OCI-M1 (cell line): ENCODE data around the gene MRPL14.

Source experiments
- DNase-seq: peaks from one replicate; lab custom pipeline; 2025; lab: John Stamatoyannopoulos, UW

Gene MRPL14

GRCh38 chr6:44064948-44065272 is 62.3 kb downstream of the MRPL14 start:
- no peak for DNase-seq

GRCh38 chr6:44064089-44064947 is 62.9 kb downstream of the MRPL14 start:
- no peak for DNase-seq

- DNase-seq = no peak
Measured at GRCh38 chr6:44063561-44064059, 63.6 kb downstream of the MRPL14 start.
